T follicular helper cell (primary cell): ENCODE results near the gene MEGF11.

Experiments used
- DNase-seq: peaks from one replicate; pipeline ENCODE4 v3.0.0-alpha.2; 2020; ENCODE audit warnings: low read depth

The MEGF11 gene

GRCh38 chr15:65857718-65858402, 395.7 kb downstream of the MEGF11 start:
- no peak for DNase-seq

GRCh38 chr15:65856821-65857455, 396.6 kb downstream of the MEGF11 start:
- DNase-seq: peak; percentile 74

GRCh38 chr15:65851981-65852380, 401.6 kb downstream of the MEGF11 start:
- no peak for DNase-seq

GRCh38 chr15:65847989-65848388, 405.6 kb downstream of the MEGF11 start:
- DNase-seq: no peak

- no peak for DNase-seq
Measured at GRCh38 chr15:65845826-65846519, 407.6 kb downstream of the MEGF11 start.
